ENCODE data around the gene STAM2.
"Not testable (repeated sequence)": the region's sequence is repeated elsewhere in the genome, so short reads cannot be mapped to it uniquely, and the experiment has no call there.

DNA sequence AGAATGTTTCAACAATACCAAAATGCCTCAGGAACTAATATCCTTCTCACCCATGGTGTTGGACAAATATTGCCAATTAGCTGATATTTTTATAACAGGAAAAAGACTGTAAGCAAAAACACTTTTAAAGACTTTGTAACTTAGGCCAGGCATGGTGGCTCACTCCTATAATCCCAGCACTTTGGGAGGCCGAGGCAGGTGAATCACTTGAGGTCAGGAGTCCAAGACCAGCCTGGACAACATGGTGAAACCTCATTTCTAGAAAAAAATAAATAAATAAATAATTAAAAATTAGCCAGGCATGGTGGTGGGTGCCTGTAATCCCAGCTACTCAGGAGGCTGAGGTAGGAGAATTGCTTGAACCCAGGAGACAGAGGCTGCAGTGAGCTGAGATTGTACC lies 8.1 kb downstream of the STAM2 start:
- not testable (repeated sequence) for TF ChIP-seq POLR2A (IDR thresholded peaks at IDR 0.05)
- TF ChIP-seq, protein P1, sequence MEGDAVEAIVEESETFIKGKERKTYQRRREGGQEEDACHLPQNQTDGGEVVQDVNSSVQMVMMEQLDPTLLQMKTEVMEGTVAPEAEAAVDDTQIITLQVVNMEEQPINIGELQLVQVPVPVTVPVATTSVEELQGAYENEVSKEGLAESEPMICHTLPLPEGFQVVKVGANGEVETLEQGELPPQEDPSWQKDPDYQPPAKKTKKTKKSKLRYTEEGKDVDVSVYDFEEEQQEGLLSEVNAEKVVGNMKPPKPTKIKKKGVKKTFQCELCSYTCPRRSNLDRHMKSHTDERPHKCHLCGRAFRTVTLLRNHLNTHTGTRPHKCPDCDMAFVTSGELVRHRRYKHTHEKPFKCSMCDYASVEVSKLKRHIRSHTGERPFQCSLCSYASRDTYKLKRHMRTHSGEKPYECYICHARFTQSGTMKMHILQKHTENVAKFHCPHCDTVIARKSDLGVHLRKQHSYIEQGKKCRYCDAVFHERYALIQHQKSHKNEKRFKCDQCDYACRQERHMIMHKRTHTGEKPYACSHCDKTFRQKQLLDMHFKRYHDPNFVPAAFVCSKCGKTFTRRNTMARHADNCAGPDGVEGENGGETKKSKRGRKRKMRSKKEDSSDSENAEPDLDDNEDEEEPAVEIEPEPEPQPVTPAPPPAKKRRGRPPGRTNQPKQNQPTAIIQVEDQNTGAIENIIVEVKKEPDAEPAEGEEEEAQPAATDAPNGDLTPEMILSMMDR (IDR thresholded peaks at IDR 0.05): not testable (repeated sequence)

All from adrenal gland (tissue), 5 donors.